Measurements from ENCODE around the gene RPH3AL.

RPH3AL gene

DNA sequence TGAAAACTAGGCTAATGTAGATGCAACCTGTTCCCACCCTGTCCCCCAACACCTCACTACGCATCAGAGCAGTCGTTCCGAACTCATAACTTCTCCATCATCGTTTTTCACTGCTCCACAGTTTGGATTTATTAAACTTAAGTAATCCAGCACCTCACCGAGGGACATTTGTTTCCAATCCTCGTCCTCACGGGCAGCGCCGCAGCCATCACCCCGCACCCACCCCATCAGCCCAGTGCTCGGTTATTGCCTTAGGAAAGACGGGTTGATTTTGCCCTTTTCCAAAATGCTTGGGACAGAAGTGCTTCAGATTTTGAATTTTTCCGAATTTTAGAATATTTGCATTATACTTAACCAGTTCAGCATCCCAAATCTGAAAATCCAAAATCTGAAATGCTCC lies 100.2 kb downstream of the RPH3AL start:
- DNase-seq (ENCODE audit: low spot score): no peak
- TF ChIP-seq, protein P1, sequence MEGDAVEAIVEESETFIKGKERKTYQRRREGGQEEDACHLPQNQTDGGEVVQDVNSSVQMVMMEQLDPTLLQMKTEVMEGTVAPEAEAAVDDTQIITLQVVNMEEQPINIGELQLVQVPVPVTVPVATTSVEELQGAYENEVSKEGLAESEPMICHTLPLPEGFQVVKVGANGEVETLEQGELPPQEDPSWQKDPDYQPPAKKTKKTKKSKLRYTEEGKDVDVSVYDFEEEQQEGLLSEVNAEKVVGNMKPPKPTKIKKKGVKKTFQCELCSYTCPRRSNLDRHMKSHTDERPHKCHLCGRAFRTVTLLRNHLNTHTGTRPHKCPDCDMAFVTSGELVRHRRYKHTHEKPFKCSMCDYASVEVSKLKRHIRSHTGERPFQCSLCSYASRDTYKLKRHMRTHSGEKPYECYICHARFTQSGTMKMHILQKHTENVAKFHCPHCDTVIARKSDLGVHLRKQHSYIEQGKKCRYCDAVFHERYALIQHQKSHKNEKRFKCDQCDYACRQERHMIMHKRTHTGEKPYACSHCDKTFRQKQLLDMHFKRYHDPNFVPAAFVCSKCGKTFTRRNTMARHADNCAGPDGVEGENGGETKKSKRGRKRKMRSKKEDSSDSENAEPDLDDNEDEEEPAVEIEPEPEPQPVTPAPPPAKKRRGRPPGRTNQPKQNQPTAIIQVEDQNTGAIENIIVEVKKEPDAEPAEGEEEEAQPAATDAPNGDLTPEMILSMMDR (IDR thresholded peaks at IDR 0.05; ENCODE audit: extremely low read depth, missing control alignments): no peak

DNA sequence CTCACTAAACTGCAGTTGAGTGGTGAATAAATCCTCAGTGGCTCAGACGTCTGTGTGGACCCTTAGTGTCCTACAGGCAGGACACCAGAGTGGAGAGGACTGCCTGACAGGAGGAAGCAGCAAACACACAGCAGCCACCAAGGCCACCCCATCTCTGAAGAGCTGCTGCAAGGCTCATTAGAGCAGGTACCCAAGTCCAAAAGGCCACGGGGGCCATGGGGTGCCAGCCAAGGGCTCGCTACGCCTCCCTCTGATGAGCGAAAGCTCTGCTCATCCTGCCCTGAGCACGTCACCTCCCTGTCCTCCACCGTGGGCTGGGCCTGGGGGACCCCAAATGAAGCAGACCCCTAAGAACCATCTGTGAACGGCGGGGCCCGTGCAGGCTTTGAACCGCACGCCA lies 101.1 kb downstream of the RPH3AL start:
- TF ChIP-seq, protein P1 (IDR thresholded peaks at IDR 0.05; ENCODE audit: extremely low read depth, missing control alignments): no peak
- no peak for DNase-seq (ENCODE audit: low spot score)

DNA sequence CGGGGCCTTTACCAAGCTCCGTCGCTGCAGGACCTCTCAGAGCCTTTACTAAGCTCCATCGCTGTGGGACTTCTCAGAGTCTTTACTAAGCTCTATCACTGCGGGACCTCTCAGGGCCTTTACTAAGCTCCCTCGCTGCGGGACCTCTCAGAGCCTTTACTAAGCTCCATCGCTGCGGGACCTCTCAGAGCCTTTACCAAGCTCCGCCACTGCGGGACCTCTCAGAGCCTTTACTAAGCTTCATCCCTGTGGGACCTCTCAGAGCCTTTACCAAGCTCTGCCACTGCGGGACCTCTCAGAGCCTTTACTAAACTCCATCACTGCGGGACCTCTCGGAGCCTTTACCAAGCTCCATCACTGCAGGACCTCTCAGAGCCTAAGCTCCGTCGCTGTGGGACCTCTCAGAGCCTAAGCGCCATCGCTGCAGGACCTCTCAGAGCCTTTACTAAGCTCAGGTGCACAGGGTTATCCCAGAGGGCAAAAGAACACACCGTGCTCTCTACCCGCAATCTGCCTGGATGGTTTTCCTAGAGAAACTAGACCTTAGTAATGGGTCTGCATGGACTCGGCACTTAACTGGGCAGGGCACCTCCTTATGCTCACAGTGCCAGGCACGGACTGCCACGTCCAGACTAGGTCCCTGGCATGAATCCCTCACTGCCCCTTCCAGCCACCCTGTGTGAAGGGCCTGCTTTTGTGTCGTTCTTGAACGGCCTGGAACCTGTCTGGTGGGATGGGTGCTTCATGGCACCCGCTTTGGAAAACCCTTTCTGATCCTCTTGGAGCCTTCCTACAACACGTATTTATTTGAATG lies 101.9 kb downstream of the RPH3AL start:
- TF ChIP-seq, protein P1 (IDR thresholded peaks at IDR 0.05; ENCODE audit: extremely low read depth, missing control alignments): no peak
- no peak for DNase-seq (ENCODE audit: low spot score)

DNA sequence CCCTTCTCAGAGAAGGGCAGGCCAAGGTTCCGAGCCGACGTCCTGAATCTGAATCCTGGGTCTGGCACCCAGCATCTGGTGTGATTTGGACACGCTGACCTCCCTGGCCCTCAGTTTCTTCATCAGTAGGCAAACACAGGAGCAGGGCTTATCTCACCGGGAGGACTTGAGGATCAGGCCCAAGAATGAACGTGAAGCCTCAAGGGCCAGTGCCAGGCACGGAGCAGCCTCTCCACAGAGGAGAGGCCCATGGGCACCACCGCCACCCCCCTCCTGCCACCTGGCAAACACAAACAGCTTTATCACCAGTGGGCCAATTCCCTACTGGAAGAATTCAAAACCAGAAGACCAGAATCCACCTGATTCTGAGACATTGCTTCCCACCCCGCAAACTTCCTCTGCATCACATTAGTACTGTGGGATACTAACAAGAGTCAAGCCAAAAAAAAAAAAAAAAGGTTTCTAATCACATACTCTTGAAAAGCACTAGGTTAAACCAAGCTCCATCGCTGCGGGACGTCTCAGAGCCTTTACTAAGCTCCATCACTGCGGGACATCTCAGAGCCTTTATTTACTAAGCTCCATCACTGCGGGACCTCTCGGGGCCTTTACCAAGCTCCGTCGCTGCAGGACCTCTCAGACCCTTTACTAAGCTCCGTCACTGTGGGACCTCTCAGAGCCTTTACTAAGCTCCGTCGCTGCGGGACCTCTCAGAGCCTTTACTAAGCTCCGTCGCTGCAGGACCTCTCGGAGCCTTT lies 103.2 kb downstream of the RPH3AL start:
- TF ChIP-seq, protein P1 (IDR thresholded peaks at IDR 0.05; ENCODE audit: extremely low read depth, missing control alignments): no peak
- no peak for DNase-seq (ENCODE audit: low spot score)

DNA sequence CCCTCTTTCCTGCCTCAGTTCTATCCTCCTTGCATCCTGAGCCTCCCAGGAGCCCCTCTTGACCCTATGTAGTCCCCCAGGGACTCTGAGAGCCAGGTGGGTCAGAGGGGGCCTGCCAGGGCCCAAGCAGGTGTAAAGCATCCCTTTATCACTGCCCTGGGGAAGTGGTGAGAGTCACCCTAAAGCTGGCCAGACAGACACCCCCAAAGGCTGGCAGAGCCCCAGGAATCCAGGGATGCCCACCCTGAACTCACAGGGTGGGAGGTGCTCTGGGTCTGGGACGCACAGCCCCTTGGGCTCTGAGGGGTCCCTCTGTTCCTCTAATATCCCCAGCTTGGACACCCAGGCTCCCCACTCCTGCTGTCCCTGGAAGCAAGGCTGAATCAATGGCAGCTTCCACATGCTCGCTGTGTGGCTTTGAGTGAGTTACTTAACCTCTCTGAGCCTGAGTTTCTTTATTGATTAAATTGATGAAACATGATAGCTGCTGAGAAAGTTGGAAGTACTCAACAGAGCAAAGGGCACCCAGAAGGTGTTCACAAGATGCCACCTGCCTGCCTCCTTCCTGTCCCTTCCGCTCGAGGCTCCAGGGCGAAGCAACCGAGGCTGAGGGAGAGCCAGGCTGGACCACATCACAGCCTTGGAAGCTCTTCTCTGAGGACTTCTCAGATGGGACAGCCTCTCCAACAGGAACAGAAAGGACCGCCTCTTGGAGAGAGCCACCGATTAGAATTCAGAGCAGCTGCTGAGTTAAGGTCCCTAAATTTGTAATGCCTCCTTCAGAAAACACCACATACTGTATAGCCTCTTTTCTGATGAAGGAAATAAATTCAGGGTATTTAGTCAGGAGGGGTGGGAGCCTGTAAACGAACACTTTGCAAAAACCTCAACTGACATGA lies 104.0 kb downstream of the RPH3AL start:
- DNase-seq (ENCODE audit: low spot score): no peak
- TF ChIP-seq, protein P1 (IDR thresholded peaks at IDR 0.05; ENCODE audit: extremely low read depth, missing control alignments): no peak

DNA sequence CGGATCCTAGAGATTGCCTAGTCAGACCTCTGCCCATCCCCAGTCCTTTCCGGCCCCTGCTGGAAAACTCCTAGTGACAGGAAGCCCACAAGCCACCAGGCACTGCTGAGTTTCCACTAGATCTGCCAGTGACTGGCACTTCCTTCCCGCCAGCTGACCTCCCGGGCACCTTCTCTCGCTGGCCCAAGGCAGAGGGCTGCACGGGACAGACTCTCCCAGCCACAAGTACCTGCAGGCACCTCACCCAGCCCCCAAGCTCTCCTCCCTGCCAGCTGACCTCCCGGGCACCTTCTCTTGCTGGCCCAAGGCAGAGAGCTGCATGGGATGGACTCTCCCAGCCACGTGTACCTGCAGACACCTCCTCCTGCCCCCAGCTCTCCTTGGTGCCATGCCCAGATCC lies 104.8 kb downstream of the RPH3AL start:
- no peak for DNase-seq (ENCODE audit: low spot score)
- TF ChIP-seq, protein P1 (IDR thresholded peaks at IDR 0.05; ENCODE audit: extremely low read depth, missing control alignments): no peak

All from GM20000 (cell line).